Right ventricle myocardium inferior (tissue), 1 donor: ENCODE results near the gene C6orf47. TPM values are rescaled to one million over a fixed set of nuclear protein-coding genes. Genes with fewer than 3 reads are reported as not detected.

Experiments used
- ATAC-seq: fragments of 200-7000 bp; cut with Tn5 transposase; one replicate; pipeline ENCODE4 v1.9.1; 2020; ENCODE audit warnings: mild to moderate bottlenecking, moderate library complexity
- DNase-seq: peaks from one replicate; pipeline ENCODE4 v3.0.0; 2021; ENCODE audit errors: missing footprints
- intact Hi-C: fragments of 100-400 bp; cut with DNase I; formaldehyde crosslinking; loops from one replicate; pipeline ENCODE4 v1.11.0; 2022
- total RNA-seq: library from RNA; stranded (reverse); fragmentation: NEBNext Ultra II Directional; extraction: Animal tissue kit (Norgen Biotek cat#: 25700); gene quantifications from one replicate; pipeline ENCODE4 v1.2.1, GENCODE V29; 2021
- donor health status: DM: no; HTN: yes; CAD: no; lungs with severe emphysema.

The C6orf47 gene
- total RNA-seq, 1 donor from 2014 or later, result 17.0 TPM

DNA sequence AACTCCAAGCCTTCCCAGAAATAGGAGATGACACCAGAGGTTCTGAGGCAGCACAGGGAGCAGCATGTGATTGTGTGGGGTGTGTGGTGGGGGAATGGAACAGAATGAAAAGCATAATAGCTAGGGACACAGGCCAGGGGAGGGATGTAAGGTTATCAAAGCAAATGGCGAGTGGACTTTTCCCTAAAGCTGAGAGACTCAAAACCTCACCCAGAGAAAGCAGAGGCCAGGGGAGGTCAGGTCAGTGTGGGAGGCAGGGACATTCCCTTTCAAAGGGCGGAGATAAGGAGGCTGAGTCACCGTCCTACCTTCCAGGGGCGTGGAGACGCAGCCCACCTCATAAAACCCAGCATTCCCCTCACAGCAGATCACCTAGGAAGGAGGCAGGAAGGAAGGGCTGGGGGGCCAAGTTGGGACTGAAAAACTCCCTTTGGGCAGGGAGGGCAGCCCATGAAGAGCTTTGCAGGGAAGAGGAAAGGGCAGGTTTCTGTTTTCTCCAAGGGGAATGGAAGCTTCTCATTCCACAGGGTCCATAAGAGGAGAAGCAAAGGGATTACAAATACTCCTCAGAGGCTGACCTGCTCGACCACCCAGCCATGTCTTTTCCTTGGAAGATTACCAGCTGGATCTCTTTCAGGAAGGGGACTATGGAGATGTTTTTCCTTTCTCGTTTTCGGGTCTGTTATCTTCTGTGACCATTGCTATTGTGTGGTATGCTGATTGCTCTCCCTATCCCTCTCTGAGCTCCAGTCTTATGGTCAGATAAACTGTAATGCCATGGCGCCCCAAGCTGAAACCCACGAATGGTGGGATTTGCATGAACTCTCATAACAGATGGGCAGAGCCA lies 29.9 kb upstream of the C6orf47 start:
- DNase-seq (no peak), ATAC-seq (no peak)
- intact Hi-C loops, result no loop called here

DNA sequence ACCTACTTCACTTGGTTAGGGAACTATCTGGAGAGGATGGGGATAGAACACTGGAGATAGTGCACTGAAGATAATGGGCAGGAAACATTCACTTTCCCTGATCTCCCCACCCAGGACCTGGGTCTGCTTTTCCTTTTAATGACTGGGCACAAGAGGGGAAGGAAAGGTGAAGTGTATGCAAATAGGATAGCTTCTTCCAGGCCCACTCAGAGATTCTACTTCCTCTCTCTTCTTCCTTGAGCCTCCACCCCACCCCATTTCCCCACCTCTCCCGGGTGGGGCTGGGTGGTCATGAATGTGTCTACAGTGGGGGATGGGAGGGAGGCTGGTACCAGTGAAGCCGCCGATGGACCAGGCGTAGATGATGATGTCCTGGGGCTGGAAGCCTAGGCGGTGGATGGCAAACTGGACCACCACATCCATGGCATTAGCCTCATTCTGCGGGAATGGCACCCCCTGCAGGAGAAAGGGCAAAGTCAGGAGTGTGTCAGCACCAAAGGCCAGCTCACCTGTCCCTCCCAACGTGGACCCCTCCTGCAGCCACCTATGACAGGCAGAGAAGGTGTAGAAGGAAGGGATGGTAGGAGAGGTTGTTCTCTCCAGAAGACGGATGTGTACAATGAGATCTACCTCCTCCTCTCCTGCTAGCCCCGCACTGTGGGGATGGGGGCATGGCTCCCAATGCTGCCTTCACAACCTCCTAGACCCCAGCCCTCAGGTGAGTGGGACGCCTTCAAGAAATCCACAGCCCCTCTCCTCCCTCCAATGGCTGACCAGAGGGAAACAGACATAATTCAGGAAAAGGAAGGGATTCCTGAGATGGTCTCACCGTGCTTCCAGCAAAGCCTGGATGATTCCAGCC lies 28.9 kb upstream of the C6orf47 start:
- DNase-seq (no peak), ATAC-seq (no peak)
- intact Hi-C loops, result loop anchor here (10.0 kb wide), 1 partner anchor 175 kb away; the partner anchor contains the start of gene NEU1

- DNase-seq (no peak), ATAC-seq (no peak)
- intact Hi-C loops, result loop anchor here (10.0 kb wide), 1 partner anchor 177 kb away; the partner anchor contains the start of gene NEU1
Measured at GRCh38 chr6:31687860-31688693, 27.5 kb upstream of the C6orf47 start.

DNA sequence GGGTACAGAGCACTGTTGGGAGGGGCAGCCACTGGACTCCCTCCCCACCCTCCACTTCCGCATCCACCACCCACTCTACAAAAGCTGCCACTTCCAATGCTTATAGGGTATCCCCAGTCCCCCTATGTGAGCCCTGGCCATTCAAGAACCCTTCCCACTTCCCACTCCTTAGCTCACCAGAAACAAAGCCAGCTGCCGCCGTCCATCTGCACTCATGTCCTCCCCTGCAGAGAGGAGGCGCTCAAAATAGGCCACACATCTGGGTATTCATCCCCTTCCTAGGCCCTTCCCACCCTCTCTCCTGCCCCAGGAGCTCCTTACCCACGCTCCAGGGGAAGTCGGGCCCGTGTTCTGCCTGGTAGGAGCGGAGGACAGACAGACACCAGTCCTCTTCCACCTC lies 26.7 kb upstream of the C6orf47 start:
- DNase-seq (no peak), ATAC-seq (no peak)
- intact Hi-C loops, result loop anchor here (10.0 kb wide), 1 partner anchor 177 kb away; the partner anchor contains the start of gene NEU1

DNA sequence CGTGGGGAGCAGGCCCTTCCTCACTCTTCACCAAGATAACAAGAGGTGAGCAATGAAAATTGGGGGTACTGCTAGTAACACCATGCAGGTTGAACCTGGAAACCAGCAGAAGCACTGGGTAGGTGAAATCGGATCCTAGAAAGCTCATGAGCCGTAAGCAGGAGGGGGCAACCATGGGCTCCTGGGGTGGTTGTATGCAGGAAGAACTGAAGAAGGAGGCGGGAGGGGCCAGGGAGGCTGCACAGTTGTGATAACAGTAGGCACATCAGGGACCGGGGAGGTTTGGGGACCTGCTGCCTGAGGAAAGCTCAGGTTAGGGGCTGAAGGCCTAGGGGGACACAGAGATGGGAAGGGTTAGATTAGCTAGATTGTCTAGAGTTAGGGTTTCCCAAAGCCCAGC lies 25.9 kb upstream of the C6orf47 start:
- ATAC-seq (no peak), DNase-seq (no peak)
- intact Hi-C loops, result loop anchor here (10.0 kb wide), 1 partner anchor 178 kb away; the partner anchor contains the start of gene NEU1

DNA sequence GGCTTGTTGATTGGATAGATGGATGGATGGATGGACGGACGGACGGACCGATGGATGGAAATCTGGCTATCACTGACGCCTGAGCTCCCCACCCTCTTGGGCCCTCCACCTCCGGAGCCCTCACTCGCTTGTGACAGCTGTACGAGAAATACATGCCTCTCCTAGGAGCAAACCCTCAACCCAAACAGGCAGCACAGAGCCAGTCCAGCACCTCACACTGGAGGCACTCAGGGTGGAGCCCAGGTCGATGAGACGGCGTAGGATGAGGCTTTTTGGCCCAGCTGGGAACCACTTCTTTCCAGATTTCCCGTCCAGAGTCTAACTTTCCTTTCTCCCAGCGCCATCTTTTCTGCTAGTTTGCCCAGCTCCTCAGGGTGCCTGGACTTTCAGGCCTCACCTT lies 23.0 kb upstream of the C6orf47 start:
- DNase-seq, result no peak
- intact Hi-C loops, result loop anchor here (5.0 to 10.0 kb wide), 2 partner anchors 149 to 181 kb away; partner anchors contain the start of gene NEU1

DNA sequence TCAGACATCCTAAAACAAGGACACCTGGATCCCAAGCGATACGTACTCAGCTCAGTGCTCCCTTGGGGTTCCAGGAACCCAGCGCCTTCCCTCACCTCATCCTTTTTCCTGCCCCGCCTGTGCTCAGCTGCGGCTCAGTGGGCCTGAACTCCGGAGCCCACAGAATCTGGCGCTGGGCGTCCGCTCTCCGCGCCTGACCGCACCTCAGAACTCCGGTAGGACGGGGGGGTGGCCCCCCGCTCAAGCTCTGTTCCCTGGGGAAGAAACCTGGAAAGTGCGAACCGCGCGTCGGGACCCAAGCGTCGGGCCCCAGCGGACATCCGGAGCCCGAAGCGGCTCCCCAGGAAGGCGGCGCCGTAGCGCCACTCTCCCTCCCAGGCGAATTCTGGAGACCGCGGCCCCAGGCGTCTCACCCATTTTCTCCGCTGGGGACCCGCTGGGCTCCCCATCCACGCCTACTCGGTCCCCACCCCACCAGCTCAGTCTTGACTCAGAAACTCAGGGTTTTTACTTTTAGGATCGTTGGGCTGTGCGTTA lies 20.6 kb upstream of the C6orf47 start:
- no peak for DNase-seq
- intact Hi-C loops, result loop anchor here (2.0 to 10.0 kb wide), 6 partner anchors 48 to 272 kb away; partner anchors contain the start of genes DDAH2 and NEU1

More for the DNA sequence above, 23.0 kb upstream of the C6orf47 start:
- ATAC-seq, result no peak

DNA sequence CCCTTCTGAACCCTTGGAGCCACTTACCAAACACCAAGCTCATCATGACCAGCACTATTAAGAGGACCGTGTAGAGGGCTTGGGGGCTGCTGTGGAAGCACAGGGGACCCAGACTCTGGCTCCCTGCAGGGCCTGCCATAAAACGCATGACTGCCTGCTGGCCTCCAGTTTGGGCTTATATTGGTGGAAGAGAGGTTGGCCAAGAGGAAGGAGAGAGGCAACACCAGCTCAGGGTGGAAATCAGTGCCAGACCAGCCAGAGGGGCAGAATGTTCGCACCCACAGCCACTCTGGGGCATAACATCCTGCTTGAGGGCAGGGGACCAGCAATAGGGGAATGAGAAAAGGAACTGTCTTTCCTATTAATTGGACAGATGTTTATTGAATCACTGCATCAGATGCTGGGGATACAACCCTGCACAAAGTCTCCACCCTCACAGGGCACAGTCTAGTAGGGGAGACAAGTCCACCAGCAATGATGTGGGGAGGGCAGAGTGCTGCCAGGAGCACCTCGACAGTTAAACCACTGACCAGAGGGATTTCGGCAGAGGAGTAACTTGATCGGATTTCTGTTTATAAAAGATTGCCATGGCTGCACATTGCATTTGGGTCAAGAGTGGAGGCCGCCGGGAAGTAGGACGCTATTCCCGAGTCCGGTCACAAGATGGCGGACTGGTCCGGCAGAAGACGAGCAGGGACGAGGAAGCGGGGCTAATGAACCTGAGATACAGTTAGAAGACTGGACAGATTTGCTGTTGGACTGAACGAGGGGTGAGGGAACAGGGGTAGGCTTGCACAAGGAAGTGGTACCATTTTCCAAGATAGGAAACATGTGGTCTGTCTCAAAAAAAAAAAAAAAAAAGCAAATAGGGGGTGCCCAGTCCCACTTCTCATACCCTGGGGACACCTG lies 19.9 kb upstream of the C6orf47 start, which contains the start of gene LY6G5C:
LY6G5C (minus strand) TSS at position 842 of the 909 bp plus-strand sequence; CDS start at position 148, 694 bp downstream.
- DNase-seq, result peak; percentile 89
- intact Hi-C loops, result loop anchor here (2.0 to 10.0 kb wide), 6 partner anchors 48 to 272 kb away; partner anchors contain the start of genes DDAH2 and NEU1
- peak; percentile 91 for ATAC-seq

More for the DNA sequence above, 20.6 kb upstream of the C6orf47 start:
- peak; percentile 48 for ATAC-seq

DNA sequence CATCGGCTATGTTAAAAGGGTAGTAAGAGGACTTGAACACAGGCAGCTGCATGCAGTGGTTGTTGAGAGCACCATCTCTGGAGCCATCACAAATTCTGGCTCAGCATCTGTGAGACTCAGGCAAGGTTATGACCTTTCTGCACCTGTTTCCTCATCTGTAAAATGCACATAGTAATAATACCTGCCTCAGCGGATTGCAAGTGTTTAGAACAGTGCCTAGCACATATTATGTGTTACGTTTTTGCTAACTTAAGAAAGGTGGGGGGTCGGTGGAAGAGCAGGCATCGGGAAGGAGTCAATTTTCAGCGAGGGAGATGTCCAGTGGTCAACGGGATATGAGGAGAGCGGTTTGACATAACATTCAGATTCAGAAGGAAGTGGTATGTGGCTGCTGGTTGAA lies 17.4 kb upstream of the C6orf47 start:
- ATAC-seq, result no peak
- intact Hi-C loops, result no loop called here
- no peak for DNase-seq

GRCh38 chr6:31676904-31677303 lies 16.3 kb upstream of the C6orf47 start:
- DNase-seq, result no peak
- no peak for ATAC-seq
- intact Hi-C loops, result no loop called here

- DNase-seq (no peak), ATAC-seq (no peak)
- intact Hi-C loops, result no loop called here
Measured at GRCh38 chr6:31676322-31676903, 15.8 kb upstream of the C6orf47 start.

- ATAC-seq (no peak), DNase-seq (no peak)
- intact Hi-C loops, result loop anchor here (5.0 to 10.0 kb wide), 2 partner anchors 163 to 505 kb away; partner anchors contain the start of genes AGPAT1 and RNF5
Measured at GRCh38 chr6:31669676-31670075, 9.1 kb upstream of the C6orf47 start, which contains the start of gene LY6G5B. Gene LY6G5B, plus strand, starts transcription at chr6:31669976. Its CDS starts 975 bp downstream, at chr6:31670951.

DNA sequence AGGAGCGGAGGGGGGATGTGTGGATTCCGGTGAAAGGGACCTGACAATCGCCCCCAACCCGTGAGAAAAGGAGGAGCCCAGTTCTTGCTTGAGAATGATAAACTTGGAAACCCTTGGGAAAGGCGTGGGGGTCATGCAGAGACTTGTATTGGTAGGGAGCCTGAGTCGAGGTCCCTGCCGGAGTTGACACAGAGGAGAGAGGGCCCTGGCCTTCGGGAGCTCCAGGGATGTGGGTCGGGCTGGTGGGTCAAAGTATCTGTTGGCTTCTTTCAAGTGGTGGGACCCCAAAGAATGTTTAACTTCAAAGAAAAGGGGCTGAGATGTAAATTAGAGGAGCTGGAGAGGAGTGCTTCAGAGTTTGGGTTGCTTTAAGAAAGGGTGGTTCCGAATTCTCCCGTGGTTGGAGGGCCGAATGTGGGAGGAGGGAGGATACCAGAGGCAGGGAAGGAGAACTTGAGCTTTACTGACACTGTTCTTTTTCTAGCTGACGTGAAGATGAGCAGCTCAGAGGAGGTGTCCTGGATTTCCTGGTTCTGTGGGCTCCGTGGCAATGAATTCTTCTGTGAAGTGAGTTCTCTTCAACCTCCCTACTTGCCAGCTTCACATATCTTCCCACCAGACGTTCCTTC lies 5.9 kb upstream of the C6orf47 start:
- DNase-seq, result no peak
- ATAC-seq, result no peak
- intact Hi-C loops, result loop anchor here (2.0 to 10.0 kb wide), 3 partner anchors 36 to 508 kb away; partner anchors contain the start of genes ABHD16A, AGPAT1 and RNF5

- peak; percentile 99 for DNase-seq
- ATAC-seq, result peak; percentile 92
- intact Hi-C loops, result loop anchor here (1.0 to 10.0 kb wide), 4 partner anchors 13 to 509 kb away; partner anchors contain the start of genes ABHD16A, AGPAT1, BAG6 and RNF5
Measured at GRCh38 chr6:31665501-31666336, 5.1 kb upstream of the C6orf47 start, which contains the start of gene CSNK2B. Gene CSNK2B, plus strand, starts transcription at chr6:31666080. Its CDS starts 752 bp downstream, at chr6:31666832.
